Vagina (tissue), 2 donors: ENCODE measurements around the gene RNF167. TPM values are rescaled to one million over a fixed set of nuclear protein-coding genes. Genes with fewer than 3 reads are reported as not detected.

ENCODE experiments used
- DNase-seq, 2 donors: peaks; one replicate each; pipeline ENCODE4 v3.0.0-alpha.2; 2017; ENCODE audit errors: extremely low spot score in 2 of 2
- H3K27ac ChIP-seq: fragments of 200-600 bp; sonication (generic); one replicate; pipeline ENCODE4 v1.5.1; 2019
- H3K27me3 ChIP-seq: fragments of 200-600 bp; sonication (generic); one replicate; pipeline ENCODE4 v1.5.1; 2019
- H3K36me3 ChIP-seq, 2 donors: fragments of 200-600 bp; sonication (generic); one replicate each; pipeline ENCODE4 v1.5.1; 2017 to 2019
- H3K4me1 ChIP-seq: fragments of 200-600 bp; sonication (generic); one replicate; pipeline ENCODE4 v1.5.1; 2019
- H3K4me3 ChIP-seq, 2 donors: fragments of 200-600 bp; sonication (generic); 1 replicate in 1 of 2; 2 replicates in 1 of 2; pipeline ENCODE4 v1.5.1; 2016 to 2019
- H3K9me3 ChIP-seq: fragments of 200-600 bp; sonication (generic); one replicate; pipeline ENCODE4 v1.5.1; 2019
- CTCF ChIP-seq, 3 experiments: fragments of 450-650 bp in 2 of 3; fragments of 200-600 bp in 1 of 3; sonication (generic) in 1 of 3; IDR thresholded peaks; one replicate each; pipeline ENCODE4 v1.5.1; 2017 to 2019; ENCODE audit warnings: antibody characterized with exemption in 3 of 3, mild to moderate bottlenecking in 2 of 3, moderate library complexity in 2 of 3
- POLR2A ChIP-seq, 2 donors: fragments of 450-650 bp; IDR thresholded peaks; one replicate each; pipeline ENCODE4 v1.6.1; 2017; ENCODE audit warnings: antibody characterized with exemption in 2 of 2, mild to moderate bottlenecking in 2 of 2, moderate library complexity in 2 of 2
- POLR2AphosphoS5 ChIP-seq, 2 donors: sonication (generic); formaldehyde crosslinking; IDR thresholded peaks; one replicate each; pipeline ENCODE4 v1.9.0; 2017; ENCODE audit warnings: antibody characterized with exemption in 2 of 2, mild to moderate bottlenecking in 2 of 2, low read depth in 1 of 2; ENCODE audit not compliant: insufficient read depth in 1 of 2
- intact Hi-C: fragments of 100-400 bp; cut with DNase I; formaldehyde crosslinking; loops from one replicate; pipeline ENCODE4 v1.15.1; 2023
- total RNA-seq: library from RNA; depleted of rRNA; stranded (reverse); fragments of >200 nt; gene quantifications from one replicate; pipeline ENCODE4 v1.2.3, GENCODE V29; 2016

Gene RNF167
- total RNA-seq, 1 donor from 2014 or later: 54.3 TPM

DNA sequence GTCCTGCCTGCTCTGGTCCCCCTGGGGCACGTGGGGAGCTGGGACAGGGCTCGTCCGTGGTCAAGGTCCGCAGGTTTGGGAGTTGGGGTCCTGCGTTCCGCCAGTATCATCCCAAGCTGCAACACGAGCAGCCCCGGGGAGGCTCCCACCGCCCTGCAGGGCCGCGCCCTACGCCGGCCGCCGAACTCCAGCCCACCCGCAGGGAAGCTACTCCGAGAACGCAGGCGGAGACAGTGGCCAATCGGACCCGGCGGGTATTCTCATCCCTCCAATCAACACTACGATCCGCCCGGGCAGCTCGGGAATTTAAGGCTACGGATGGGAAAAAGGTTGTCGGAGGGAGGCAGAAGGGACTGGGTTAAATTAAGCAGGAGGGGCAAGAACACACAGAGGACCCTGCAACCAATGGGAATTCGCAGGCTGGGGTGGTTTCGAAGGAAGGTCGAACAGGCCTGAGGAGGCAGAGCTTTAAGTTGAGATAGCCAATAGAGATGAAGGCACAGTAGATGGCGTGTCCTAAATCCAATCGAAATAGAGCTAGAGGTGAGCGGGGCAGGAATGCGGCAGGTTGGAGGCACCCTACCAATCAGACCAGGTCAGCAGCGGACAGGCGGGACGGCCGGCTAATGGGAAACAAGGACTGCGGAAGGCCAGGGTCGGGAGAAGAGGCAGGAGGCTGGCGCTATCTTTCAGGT is 26.9 kb downstream of the RNF167 start:
- H3K4me1 ChIP-seq: peaks cover 44% of the 10 kb centered on the region
- peak overlapping the region; percentile 68 to 83 for H3K4me3 ChIP-seq
- H3K9me3 ChIP-seq: no peaks in the 10 kb centered on the region
- peaks cover 0 to 6% of the 10 kb centered on the region in 2 donors for H3K36me3 ChIP-seq
- DNase-seq: peak; percentile 100
- peak in 1 of 2 donors; percentile 40 for TF ChIP-seq POLR2A (IDR thresholded peaks at IDR 0.05)
- no peak for TF ChIP-seq CTCF (IDR thresholded peaks at IDR 0.05)
- TF ChIP-seq POLR2AphosphoS5 (IDR thresholded peaks at IDR 0.05; ENCODE audit: insufficient read depth in 1 of 2, low read depth in 1 of 2): no peak
- intact Hi-C loops: no loop called here
- peak overlapping the region; percentile 96 for H3K27ac ChIP-seq
- H3K27me3 ChIP-seq: no peaks in the 10 kb centered on the region

- H3K4me1 ChIP-seq: peaks cover 44% of the 10 kb centered on the region
- TF ChIP-seq POLR2AphosphoS5 (IDR thresholded peaks at IDR 0.05; ENCODE audit: insufficient read depth in 1 of 2, low read depth in 1 of 2): peak; percentile 89 to 98
- TF ChIP-seq CTCF (IDR thresholded peaks at IDR 0.05): no peak
- TF ChIP-seq POLR2A (IDR thresholded peaks at IDR 0.05): peak in 1 of 2 donors; percentile 71
- H3K27me3 ChIP-seq: no peaks in the 10 kb centered on the region
- intact Hi-C loops: no loop called here
- H3K27ac ChIP-seq: peak within 1 kb of the TSS; percentile 96
- H3K9me3 ChIP-seq: no peaks in the 10 kb centered on the region
- DNase-seq: peak in 1 of 2 donors; percentile 99
- H3K4me3 ChIP-seq: peak within 1 kb of the TSS; percentile 68 to 83
- H3K36me3 ChIP-seq: peaks cover 0 to 14% of the 10 kb centered on the region in 2 donors
Observed at GRCh38 chr17:4967539-4968485, 27.7 kb downstream of the RNF167 start, which contains the start of gene SPAG7. Gene SPAG7, minus strand, starts transcription at chr17:4967817. Its CDS starts 13 bp downstream, at chr17:4967804.

- Histone ChIP-seq H3K27ac (peak overlapping the region; percentile 96), H3K27me3 (no peaks in the 10 kb centered on the region), H3K4me3 (peak overlapping the region; percentile 68 to 72), H3K4me1 (peaks cover 44% of the 10 kb centered on the region), H3K9me3 (no peaks in the 10 kb centered on the region), H3K36me3 (peaks cover 0 to 22% of the 10 kb centered on the region in 2 donors)
- DNase-seq: no peak
- no peak for TF ChIP-seq CTCF (IDR thresholded peaks at IDR 0.05)
- TF ChIP-seq POLR2AphosphoS5 (IDR thresholded peaks at IDR 0.05; ENCODE audit: insufficient read depth in 1 of 2, low read depth in 1 of 2): no peak
- no peak for TF ChIP-seq POLR2A (IDR thresholded peaks at IDR 0.05)
- intact Hi-C loops: no loop called here
Observed at GRCh38 chr17:4968486-4969046, 28.5 kb downstream of the RNF167 start.

DNA sequence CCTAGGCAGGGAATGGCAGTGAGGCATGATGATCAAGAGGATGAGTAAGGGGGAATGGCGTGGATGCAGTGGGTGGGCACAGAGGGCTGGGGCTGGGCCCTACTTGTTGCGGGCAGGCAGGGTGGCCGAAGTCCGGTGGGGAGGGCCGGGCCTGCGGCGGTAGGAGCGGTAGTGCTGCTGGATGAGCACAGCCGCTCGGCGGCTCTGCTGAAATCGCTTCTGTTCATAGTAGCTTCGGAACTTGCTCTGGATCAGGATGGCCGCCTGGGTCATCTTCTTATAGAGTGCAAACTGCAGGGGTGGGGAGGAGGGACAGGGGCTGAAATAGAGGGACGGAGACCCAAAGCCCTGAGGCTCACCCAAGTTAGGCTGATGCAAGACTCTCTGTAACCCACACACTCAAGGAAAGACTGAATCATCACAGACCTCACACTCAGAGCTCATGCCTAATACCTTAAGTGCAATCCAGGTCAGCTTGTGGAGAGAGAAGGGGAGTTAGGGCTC is 29.0 kb downstream of the RNF167 start:
- peak in 1 of 2 donors; percentile 29 for TF ChIP-seq POLR2AphosphoS5 (IDR thresholded peaks at IDR 0.05; ENCODE audit: insufficient read depth in 1 of 2, low read depth in 1 of 2)
- no peak for TF ChIP-seq CTCF (IDR thresholded peaks at IDR 0.05)
- DNase-seq: no peak
- Histone ChIP-seq H3K36me3 (peaks cover 0 to 25% of the 10 kb centered on the region in 2 donors), H3K9me3 (no peaks in the 10 kb centered on the region), H3K27me3 (no peaks in the 10 kb centered on the region), H3K27ac (peak overlapping the region; percentile 96), H3K4me1 (peaks cover 44% of the 10 kb centered on the region), H3K4me3 (peak overlapping the region; percentile 68 to 72)
- intact Hi-C loops: no loop called here
